Suppressor macrophage treated with lipopolysaccharide for 1 hour (primary cell): Measurements from ENCODE around the gene NLRP11.

Experiments used
- DNase-seq, 3 donors: peaks; one replicate each; pipeline ENCODE4 v3.0.0-alpha.2; 2020 to 2022

NLRP11 gene

GRCh38 chr19:55831846-55832245 is at the start of gene NLRP11:
NLRP11 (minus strand) TSS chr19:55831999; CDS start chr19:55818174, 13,825 bp downstream.
- DNase-seq, result no peak

- DNase-seq, result no peak
Observed at GRCh38 chr19:55877211-55877610, 45.4 kb upstream of the NLRP11 start.

GRCh38 chr19:55870736-55871135 is 38.9 kb upstream of the NLRP11 start:
- no peak for DNase-seq

- no peak for DNase-seq
Observed at GRCh38 chr19:55867101-55867500, 35.3 kb upstream of the NLRP11 start.

- DNase-seq, result no peak
Observed at GRCh38 chr19:55866521-55866920, 34.7 kb upstream of the NLRP11 start.

GRCh38 chr19:55858969-55859368 is 27.2 kb upstream of the NLRP11 start:
- no peak for DNase-seq

GRCh38 chr19:55858401-55858800 is 26.6 kb upstream of the NLRP11 start:
- DNase-seq, result no peak

GRCh38 chr19:55857974-55858373 is 26.2 kb upstream of the NLRP11 start:
- DNase-seq, result no peak

- peak in 1 of 3 donors; percentile 3 for DNase-seq
Observed at GRCh38 chr19:55857149-55857548, 25.4 kb upstream of the NLRP11 start.

GRCh38 chr19:55855160-55855559 is 23.4 kb upstream of the NLRP11 start:
- DNase-seq, result no peak

GRCh38 chr19:55838906-55839305 is 7.1 kb upstream of the NLRP11 start:
- no peak for DNase-seq

- DNase-seq, result no peak
Observed at GRCh38 chr19:55838251-55838650, 6.5 kb upstream of the NLRP11 start.

GRCh38 chr19:55836340-55836739 is 4.5 kb upstream of the NLRP11 start, which contains the start of gene NLRP4:
NLRP4 (plus strand) TSS chr19:55836540; CDS start chr19:55852081, 15,541 bp downstream.
- DNase-seq, result no peak

GRCh38 chr19:55832676-55833075 is 877 bp upstream of the NLRP11 start:
- no peak for DNase-seq

GRCh38 chr19:55830656-55831055 is 1.1 kb downstream of the NLRP11 start:
- no peak for DNase-seq

- no peak for DNase-seq
Observed at GRCh38 chr19:55820037-55820436, 11.8 kb downstream of the NLRP11 start.

- DNase-seq, result no peak
Observed at GRCh38 chr19:55813906-55814305, 17.9 kb downstream of the NLRP11 start.

- DNase-seq, result no peak
Observed at GRCh38 chr19:55812449-55812848, 19.4 kb downstream of the NLRP11 start.

GRCh38 chr19:55811340-55811739 is 20.5 kb downstream of the NLRP11 start:
- DNase-seq, result no peak

GRCh38 chr19:55809381-55810058 is 22.3 kb downstream of the NLRP11 start:
- DNase-seq, result peak; percentile 67 to 72 (median 70)

GRCh38 chr19:55802281-55802680 is 29.5 kb downstream of the NLRP11 start:
- no peak for DNase-seq

- DNase-seq, result no peak
Observed at GRCh38 chr19:55801416-55801815, 30.4 kb downstream of the NLRP11 start.

GRCh38 chr19:55795021-55795420 is 36.8 kb downstream of the NLRP11 start:
- DNase-seq, result no peak

- DNase-seq, result no peak
Observed at GRCh38 chr19:55781112-55781511, 50.7 kb downstream of the NLRP11 start.

- no peak for DNase-seq
Observed at GRCh38 chr19:55778331-55778730, 53.5 kb downstream of the NLRP11 start.
